CD14-positive monocyte (primary cell): ENCODE results near the gene USB1. TPM values are rescaled to one million over a fixed set of nuclear protein-coding genes. Genes with fewer than 3 reads are reported as not detected.

Source experiments
- DNase-seq, 3 donors: peaks; one replicate each; pipeline ENCODE4 v3.0.0-alpha.2; 2011 to 2022
- H2AFZ ChIP-seq: 2 replicates; pipeline ENCODE4 v1.6.0; 2012; ENCODE audit warnings: mild to moderate bottlenecking, low read depth, low read length, inconsistent platforms; ENCODE audit not compliant: insufficient read depth, poor library complexity, severe bottlenecking
- H3K27ac ChIP-seq, 2 donors: 1 replicate in 1 of 2; 2 replicates in 1 of 2; pipeline ENCODE4 v1.5.1; 2012 to 2013; ENCODE audit warnings: low read length in 2 of 2, control low read depth in 1 of 2, inconsistent platforms in 1 of 2, low read depth in 1 of 2, mild to moderate bottlenecking in 1 of 2
- H3K27me3 ChIP-seq, 2 donors: one replicate each; pipeline versions ENCODE4 v1.6.0 to v1.6.1; 2011 to 2013; ENCODE audit warnings: low read length in 2 of 2; ENCODE audit not compliant: control insufficient read depth in 2 of 2, insufficient read depth in 2 of 2
- H3K36me3 ChIP-seq, 2 donors: replicated peaks in 1 of 2; 1 replicate in 1 of 2; 2 replicates in 1 of 2; pipeline versions ENCODE4 v1.5.1 to v1.6.1; 2012 to 2013; ENCODE audit warnings: low read length in 2 of 2, control low read depth in 1 of 2, inconsistent platforms in 1 of 2, mild to moderate bottlenecking in 1 of 2; ENCODE audit not compliant: insufficient read depth in 2 of 2, control insufficient read depth in 1 of 2
- H3K4me1 ChIP-seq, 2 donors: 1 replicate in 1 of 2; 2 replicates in 1 of 2; pipeline versions ENCODE4 v1.5.1 to v1.6.1; 2012 to 2013; ENCODE audit warnings: low read length in 2 of 2, control low read depth in 1 of 2, inconsistent platforms in 1 of 2, mild to moderate bottlenecking in 1 of 2, moderate library complexity in 1 of 2; ENCODE audit not compliant: insufficient read depth in 2 of 2, control insufficient read depth in 1 of 2
- H3K4me2 ChIP-seq: replicated peaks from 2 replicates; pipeline ENCODE3; 2012; ENCODE audit warnings: low read length, moderate library complexity, mild to moderate bottlenecking; ENCODE audit not compliant: poor library complexity, severe bottlenecking; ENCODE audit errors: extremely low read depth
- H3K4me3 ChIP-seq, 3 experiments: fragments of 200-600 bp in 1 of 3; sonication (generic) in 1 of 3; replicated peaks in 1 of 3; 1 replicate in 2 of 3; 2 replicates in 1 of 3; pipeline ENCODE4 v1.5.1; 2011 to 2013; ENCODE audit warnings: low read length in 3 of 3, mild to moderate bottlenecking in 3 of 3, control low read depth in 2 of 3, low read depth in 2 of 3, inconsistent platforms in 1 of 3, moderate library complexity in 1 of 3
- H3K79me2 ChIP-seq: 2 replicates; pipeline ENCODE4 v1.6.0; 2012; ENCODE audit warnings: mild to moderate bottlenecking, control low read depth, inconsistent platforms, low read length, moderate library complexity; ENCODE audit not compliant: insufficient read depth
- H3K9ac ChIP-seq: 2 replicates; pipeline ENCODE4 v1.6.0; 2017; ENCODE audit warnings: low read length, mild to moderate bottlenecking; ENCODE audit not compliant: insufficient read depth, poor library complexity, severe bottlenecking
- H3K9me3 ChIP-seq, 2 donors: replicated peaks in 1 of 2; 1 replicate in 1 of 2; 2 replicates in 1 of 2; pipeline versions ENCODE4 v1.5.1 to v1.6.1; 2012 to 2013; ENCODE audit warnings: low read length in 2 of 2, control low read depth in 1 of 2; ENCODE audit not compliant: control insufficient read depth in 1 of 2, insufficient read depth in 1 of 2
- H4K20me1 ChIP-seq: 2 replicates; pipeline ENCODE4 v1.6.0; 2012; ENCODE audit warnings: mild to moderate bottlenecking, low read length, control low read depth, moderate library complexity; ENCODE audit not compliant: insufficient read depth
- H3K27ac Mint-ChIP-seq, 7 donors: one replicate each; pipeline ENCODE4 v1.8.0; 2020; ENCODE audit warnings: mild to moderate bottlenecking in 7 of 7, mixed read lengths in 7 of 7, moderate library complexity in 6 of 7, inconsistent platforms in 2 of 7
- H3K27me3 Mint-ChIP-seq, 3 donors: one replicate each; pipeline ENCODE4 v1.8.0; 2021 to 2022; ENCODE audit warnings: low read depth in 3 of 3, mild to moderate bottlenecking in 3 of 3, mixed read lengths in 3 of 3, moderate library complexity in 3 of 3, inconsistent platforms in 1 of 3
- H3K36me3 Mint-ChIP-seq, 2 donors: one replicate each; pipeline ENCODE4 v1.8.0; 2020; ENCODE audit warnings: mixed read lengths in 2 of 2, inconsistent platforms in 1 of 2, mild to moderate bottlenecking in 1 of 2
- H3K4me1 Mint-ChIP-seq: one replicate; pipeline ENCODE4 v1.8.0; 2020; ENCODE audit warnings: mild to moderate bottlenecking, mixed read lengths
- H3K4me3 Mint-ChIP-seq, 2 donors: one replicate each; pipeline ENCODE4 v1.8.0; 2020; ENCODE audit warnings: mild to moderate bottlenecking in 2 of 2, mixed read lengths in 2 of 2, moderate library complexity in 1 of 2
- H3K9me3 Mint-ChIP-seq, 7 donors: one replicate each; pipeline ENCODE4 v1.8.0; 2020 to 2022; ENCODE audit warnings: mixed read lengths in 7 of 7, mild to moderate bottlenecking in 6 of 7, moderate library complexity in 6 of 7, inconsistent platforms in 2 of 7
- CTCF ChIP-seq: fragments of 200-600 bp; IDR thresholded peaks from one replicate; pipeline ENCODE4 v1.8.0; 2022; ENCODE audit warnings: antibody characterized with exemption, mild to moderate bottlenecking
- WGBS: methylation state at CpG from one replicate; pipeline ENCODE4 v1.1.5; 2013; ENCODE audit warnings: missing lambda C conversion rate; ENCODE audit not compliant: insufficient coverage; 5-methylcytosine and 5-hydroxymethylcytosine counted together
- intact Hi-C, 2 donors: fragments of 100-400 bp; cut with micrococcal nuclease; formaldehyde crosslinking; loops; one replicate each; pipeline versions ENCODE4 v1.15.0 to v1.15.1; 2023
- polyA plus RNA-seq, 3 donors: library from polyadenylated mRNA; depleted of rRNA in 1 of 3; unstranded in 2 of 3; stranded (reverse) in 1 of 3; fragments of 300-500 nt in 2 of 3; fragments of >200 nt in 1 of 3; fragmentation: Illumina TruSeq in 2 of 3; gene quantifications; 1 replicate in 2 of 3; 2 replicates in 1 of 3; pipeline ENCODE4 v1.2.3, GENCODE V29; 2012 to 2021

Gene USB1
- polyA plus RNA-seq, 3 donors = 25.7 to 55.7 (median 44.4) TPM

- DNase-seq = no peak
- Mint-ChIP-seq H3K4me1 (no peaks in the 10 kb centered on the region), H3K27me3 (peaks cover 0 to 9% (median 2%) of the 10 kb centered on the region in 3 donors), H3K27ac (peak overlapping the region in 1 of 7 donors; percentile 20), H3K9me3 (no peaks in the 10 kb centered on the region), H3K36me3 (no peaks in the 10 kb centered on the region), H3K4me3 (no peak overlapping the region)
- no peaks in the 10 kb centered on the region for H3K79me2 ChIP-seq
- no peaks in the 10 kb centered on the region for H3K36me3 ChIP-seq
- intact Hi-C loops = no loop called here
- no peaks in the 10 kb centered on the region for H3K9me3 ChIP-seq
- H3K4me1 ChIP-seq = no peaks in the 10 kb centered on the region
- H2AFZ ChIP-seq = no peak overlapping the region
- H4K20me1 ChIP-seq = no peaks in the 10 kb centered on the region
- no peak overlapping the region for H3K27ac ChIP-seq
- no peak overlapping the region for H3K4me3 ChIP-seq
- H3K9ac ChIP-seq = no peak overlapping the region
- 78% methylated on average over 6 of the region's 9 CpGs for WGBS
- H3K4me2 ChIP-seq = no peak overlapping the region
- TF ChIP-seq CTCF = no peak
- H3K27me3 ChIP-seq = no peaks in the 10 kb centered on the region
Observed at GRCh38 chr16:57962756-57963155, 38.5 kb upstream of the USB1 start.

- Histone ChIP-seq H3K4me2 (no peak overlapping the region), H2AFZ (no peak overlapping the region), H3K27me3 (no peaks in the 10 kb centered on the region), H3K4me1 (no peaks in the 10 kb centered on the region), H3K9me3 (no peaks in the 10 kb centered on the region), H3K27ac (no peak overlapping the region), H4K20me1 (no peaks in the 10 kb centered on the region), H3K4me3 (no peak overlapping the region), H3K36me3 (no peaks in the 10 kb centered on the region), H3K79me2 (no peaks in the 10 kb centered on the region), H3K9ac (no peak overlapping the region)
- no peak for DNase-seq
- 74% methylated on average over 9 of the region's 10 CpGs for WGBS
- Mint-ChIP-seq H3K36me3 (no peaks in the 10 kb centered on the region), H3K9me3 (no peaks in the 10 kb centered on the region), H3K4me1 (no peaks in the 10 kb centered on the region), H3K4me3 (no peak overlapping the region), H3K27ac (peak overlapping the region in 1 of 7 donors; percentile 57), H3K27me3 (peaks cover 0 to 9% (median 2%) of the 10 kb centered on the region in 3 donors)
- intact Hi-C loops = no loop called here
- TF ChIP-seq CTCF = no peak
Observed at GRCh38 chr16:57964157-57964700, 37.0 kb upstream of the USB1 start.
